ENCODE data around the gene ME2. TPM values are rescaled to one million over a fixed set of nuclear protein-coding genes. Genes with fewer than 3 reads are reported as not detected.
A peak's percentile ranks its signal among the peaks of the same experiment; 100 is the strongest.

The ME2 gene
- total RNA-seq, 3 donors from 2014 or later (not counting 1 experiment from before 2014, with no cell fraction given), result 42.4 to 61.3 (median 43.5) TPM

DNA sequence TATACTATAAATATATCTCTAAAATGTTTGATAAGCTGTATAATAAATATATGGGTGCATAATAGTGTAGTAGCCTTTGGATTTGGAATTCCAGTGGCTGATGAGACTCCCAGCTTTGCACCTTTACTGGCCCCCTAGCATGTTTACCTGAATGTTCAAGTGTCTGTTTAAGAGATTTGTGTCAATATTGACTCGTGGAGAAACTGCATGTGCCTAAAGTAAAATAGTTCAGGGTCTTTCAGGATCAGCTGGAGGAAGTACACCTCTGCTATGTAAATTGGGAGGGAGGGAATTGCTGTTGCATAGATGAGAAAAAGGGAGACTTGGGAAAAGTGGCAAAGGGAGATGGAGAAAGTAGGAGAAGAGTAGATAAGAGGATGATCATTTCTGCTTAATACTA is 23.9 kb downstream of the ME2 start:
- peaks cover 30 to 44% of the 10 kb centered on the region in 2 donors for H3K4me1 Mint-ChIP-seq
- intact Hi-C loops (cut with micrococcal nuclease), result no loop called here
- WGBS (ENCODE audit: insufficient coverage), result 94% methylated on average over 1 of the region's 1 CpG
- H3K4me3 Mint-ChIP-seq, result no peak overlapping the region
- Histone ChIP-seq H3K9me3 (ENCODE audit: control insufficient read depth, insufficient read depth, low read length) (no peaks in the 10 kb centered on the region), H3K27me3 (ENCODE audit: control insufficient read depth, insufficient read depth, low read length) (no peaks in the 10 kb centered on the region), H3K27ac (ENCODE audit: low read length) (no peak overlapping the region), H3K4me3 (ENCODE audit: low read length) (no peak overlapping the region), H3K36me3 (ENCODE audit: control insufficient read depth, insufficient read depth, low read length) (peaks cover 23% of the 10 kb centered on the region), H3K4me1 (ENCODE audit: control insufficient read depth, insufficient read depth, low read length) (no peaks in the 10 kb centered on the region)
- H3K27me3 Mint-ChIP-seq (ENCODE audit: low read depth in 2 of 2), result no peaks in the 10 kb centered on the region
- TF ChIP-seq, protein P1, sequence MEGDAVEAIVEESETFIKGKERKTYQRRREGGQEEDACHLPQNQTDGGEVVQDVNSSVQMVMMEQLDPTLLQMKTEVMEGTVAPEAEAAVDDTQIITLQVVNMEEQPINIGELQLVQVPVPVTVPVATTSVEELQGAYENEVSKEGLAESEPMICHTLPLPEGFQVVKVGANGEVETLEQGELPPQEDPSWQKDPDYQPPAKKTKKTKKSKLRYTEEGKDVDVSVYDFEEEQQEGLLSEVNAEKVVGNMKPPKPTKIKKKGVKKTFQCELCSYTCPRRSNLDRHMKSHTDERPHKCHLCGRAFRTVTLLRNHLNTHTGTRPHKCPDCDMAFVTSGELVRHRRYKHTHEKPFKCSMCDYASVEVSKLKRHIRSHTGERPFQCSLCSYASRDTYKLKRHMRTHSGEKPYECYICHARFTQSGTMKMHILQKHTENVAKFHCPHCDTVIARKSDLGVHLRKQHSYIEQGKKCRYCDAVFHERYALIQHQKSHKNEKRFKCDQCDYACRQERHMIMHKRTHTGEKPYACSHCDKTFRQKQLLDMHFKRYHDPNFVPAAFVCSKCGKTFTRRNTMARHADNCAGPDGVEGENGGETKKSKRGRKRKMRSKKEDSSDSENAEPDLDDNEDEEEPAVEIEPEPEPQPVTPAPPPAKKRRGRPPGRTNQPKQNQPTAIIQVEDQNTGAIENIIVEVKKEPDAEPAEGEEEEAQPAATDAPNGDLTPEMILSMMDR (IDR thresholded peaks at IDR 0.05), result no peak
- DNase-seq (no peak), ATAC-seq (no peak)
- no peaks in the 10 kb centered on the region for H3K36me3 Mint-ChIP-seq
- H3K9me3 Mint-ChIP-seq, result no peaks in the 10 kb centered on the region
- peak overlapping the region in 1 of 2 donors; percentile 39 for H3K27ac Mint-ChIP-seq

DNA sequence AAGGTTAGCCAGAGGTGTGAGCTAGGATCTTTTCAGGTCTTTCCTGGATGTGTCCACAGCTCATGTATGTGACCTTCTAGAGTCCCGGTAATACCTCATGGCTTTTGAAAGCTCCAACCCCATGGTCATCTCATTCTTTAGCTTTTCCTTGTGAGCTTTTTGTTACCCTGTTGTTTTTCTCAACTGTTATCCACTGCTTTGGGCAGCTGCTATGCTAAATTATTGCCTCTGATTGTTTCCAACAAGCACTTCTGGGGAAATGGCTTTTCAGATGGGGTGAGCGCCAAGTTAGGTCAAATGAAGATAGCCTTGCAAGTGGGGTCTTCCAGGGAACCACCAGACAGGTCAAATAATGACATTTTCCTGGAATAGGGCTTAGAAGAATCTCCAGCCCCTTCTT is 27.9 kb downstream of the ME2 start:
- Mint-ChIP-seq H3K4me3 (no peak overlapping the region), H3K27ac (no peak overlapping the region), H3K9me3 (no peaks in the 10 kb centered on the region), H3K4me1 (peaks cover 26 to 35% of the 10 kb centered on the region in 2 donors), H3K27me3 (ENCODE audit: low read depth in 2 of 2) (no peaks in the 10 kb centered on the region), H3K36me3 (no peaks in the 10 kb centered on the region)
- ATAC-seq, result no peak
- no peaks in the 10 kb centered on the region for H3K9me3 ChIP-seq (ENCODE audit: control insufficient read depth, insufficient read depth, low read length)
- peaks cover 40% of the 10 kb centered on the region for H3K36me3 ChIP-seq (ENCODE audit: control insufficient read depth, insufficient read depth, low read length)
- H3K27ac ChIP-seq (ENCODE audit: low read length), result no peak overlapping the region
- DNase-seq, result no peak
- intact Hi-C loops (cut with micrococcal nuclease), result no loop called here
- no peak overlapping the region for H3K4me3 ChIP-seq (ENCODE audit: low read length)
- 97% methylated on average over 2 of the region's 2 CpGs for WGBS (ENCODE audit: insufficient coverage)
- no peaks in the 10 kb centered on the region for H3K4me1 ChIP-seq (ENCODE audit: control insufficient read depth, insufficient read depth, low read length)
- no peaks in the 10 kb centered on the region for H3K27me3 ChIP-seq (ENCODE audit: control insufficient read depth, insufficient read depth, low read length)
- TF ChIP-seq, protein P1 (IDR thresholded peaks at IDR 0.05), result no peak

DNA sequence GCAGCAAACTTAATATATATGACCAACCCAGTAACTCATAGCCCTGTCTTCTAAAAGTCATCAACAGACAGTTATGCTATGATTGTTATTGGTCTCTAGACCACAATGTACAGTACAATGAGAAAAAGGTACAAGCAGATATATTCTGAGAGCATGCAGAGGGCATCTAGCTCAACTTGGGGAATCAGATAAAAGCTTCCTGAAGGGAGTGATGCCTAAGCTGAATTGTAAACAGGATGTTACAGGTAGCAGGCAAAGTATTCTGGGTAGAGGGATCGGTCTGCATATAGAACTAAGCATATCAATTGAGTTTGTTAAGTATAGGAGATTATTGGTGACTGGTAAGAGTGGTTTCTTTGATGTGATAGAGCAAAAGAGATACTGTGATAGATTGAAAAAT is 30.3 kb downstream of the ME2 start:
- no peaks in the 10 kb centered on the region for H3K9me3 Mint-ChIP-seq
- no peaks in the 10 kb centered on the region for H3K9me3 ChIP-seq (ENCODE audit: control insufficient read depth, insufficient read depth, low read length)
- WGBS (ENCODE audit: insufficient coverage), result 93% methylated on average over 1 of the region's 1 CpG
- peaks cover 57% of the 10 kb centered on the region for H3K36me3 ChIP-seq (ENCODE audit: control insufficient read depth, insufficient read depth, low read length)
- no peak for ATAC-seq
- no peak overlapping the region for H3K4me3 ChIP-seq (ENCODE audit: low read length)
- no peak for DNase-seq
- peak overlapping the region in 1 of 2 donors; percentile 1 for H3K27ac Mint-ChIP-seq
- intact Hi-C loops (cut with micrococcal nuclease), result no loop called here
- no peak overlapping the region for H3K27ac ChIP-seq (ENCODE audit: low read length)
- H3K27me3 ChIP-seq (ENCODE audit: control insufficient read depth, insufficient read depth, low read length), result no peaks in the 10 kb centered on the region
- no peaks in the 10 kb centered on the region for H3K27me3 Mint-ChIP-seq (ENCODE audit: low read depth in 2 of 2)
- TF ChIP-seq, protein P1 (IDR thresholded peaks at IDR 0.05), result no peak
- H3K4me1 Mint-ChIP-seq, result peaks cover 21 to 29% of the 10 kb centered on the region in 2 donors
- no peaks in the 10 kb centered on the region for H3K36me3 Mint-ChIP-seq
- no peaks in the 10 kb centered on the region for H3K4me1 ChIP-seq (ENCODE audit: control insufficient read depth, insufficient read depth, low read length)
- H3K4me3 Mint-ChIP-seq, result no peak overlapping the region

DNA sequence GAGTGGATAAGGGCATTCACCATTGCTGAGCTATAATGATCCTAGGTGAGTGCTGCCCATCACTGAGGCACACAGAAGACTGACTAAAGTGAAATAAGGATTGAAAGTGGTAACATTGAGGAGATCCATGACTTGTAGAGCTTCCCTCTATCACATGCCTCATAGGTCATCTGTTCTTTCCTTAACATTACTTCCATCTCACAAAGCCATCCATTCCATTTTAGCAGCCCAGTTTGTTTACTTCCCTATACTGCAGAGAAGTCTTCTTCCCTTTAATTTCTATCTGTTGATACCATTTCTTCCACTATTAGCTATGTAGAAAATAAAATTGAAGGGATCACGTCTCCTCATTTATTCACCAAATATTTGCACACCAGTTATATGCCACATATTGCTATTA is 32.1 kb downstream of the ME2 start:
- TF ChIP-seq, protein P1 (IDR thresholded peaks at IDR 0.05), result no peak
- Histone ChIP-seq H3K4me1 (ENCODE audit: control insufficient read depth, insufficient read depth, low read length) (no peaks in the 10 kb centered on the region), H3K36me3 (ENCODE audit: control insufficient read depth, insufficient read depth, low read length) (peaks cover 61% of the 10 kb centered on the region), H3K4me3 (ENCODE audit: low read length) (no peak overlapping the region), H3K9me3 (ENCODE audit: control insufficient read depth, insufficient read depth, low read length) (no peaks in the 10 kb centered on the region), H3K27me3 (ENCODE audit: control insufficient read depth, insufficient read depth, low read length) (no peaks in the 10 kb centered on the region), H3K27ac (ENCODE audit: low read length) (no peak overlapping the region)
- H3K36me3 Mint-ChIP-seq, result no peaks in the 10 kb centered on the region
- H3K4me1 Mint-ChIP-seq, result peaks cover 7 to 19% of the 10 kb centered on the region in 2 donors
- intact Hi-C loops (cut with micrococcal nuclease), result no loop called here
- no peak overlapping the region for H3K27ac Mint-ChIP-seq
- no peak overlapping the region for H3K4me3 Mint-ChIP-seq
- no peak for ATAC-seq
- no peaks in the 10 kb centered on the region for H3K9me3 Mint-ChIP-seq
- DNase-seq, result no peak
- H3K27me3 Mint-ChIP-seq (ENCODE audit: low read depth in 2 of 2), result no peaks in the 10 kb centered on the region
- WGBS (ENCODE audit: insufficient coverage), result no CpG with 5 or more reads among the region's 1 CpG

All from natural killer cell (primary cell).